Fibroblast of upper back skin (primary cell): ENCODE measurements around the gene NUAK2.

Source experiments
- DNase-seq: peaks from one replicate; pipeline ENCODE4 v3.0.0-alpha.2; 2013

Gene NUAK2

GRCh38 chr1:205270764-205271163, 50.8 kb downstream of the NUAK2 start:
- no peak for DNase-seq

GRCh38 chr1:205270271-205270670, 51.3 kb downstream of the NUAK2 start:
- no peak for DNase-seq

GRCh38 chr1:205269711-205270110, 51.8 kb downstream of the NUAK2 start:
- DNase-seq = no peak

GRCh38 chr1:205268846-205269680, 52.5 kb downstream of the NUAK2 start:
- no peak for DNase-seq

GRCh38 chr1:205267306-205267902, 54.1 kb downstream of the NUAK2 start:
- no peak for DNase-seq

GRCh38 chr1:205266611-205267305, 54.8 kb downstream of the NUAK2 start:
- DNase-seq = no peak

GRCh38 chr1:205263580-205264190, 57.9 kb downstream of the NUAK2 start:
- peak; percentile 71 for DNase-seq

GRCh38 chr1:205262731-205263171, 58.8 kb downstream of the NUAK2 start:
- peak; percentile 58 for DNase-seq

- peak; percentile 87 for DNase-seq
Observed at GRCh38 chr1:205261946-205262691, 59.4 kb downstream of the NUAK2 start.

GRCh38 chr1:205260948-205261732, 60.4 kb downstream of the NUAK2 start:
- peak; percentile 62 for DNase-seq

- DNase-seq = no peak
Observed at GRCh38 chr1:205259998-205260397, 61.5 kb downstream of the NUAK2 start.

GRCh38 chr1:205259324-205259832, 62.2 kb downstream of the NUAK2 start:
- no peak for DNase-seq

GRCh38 chr1:205258719-205259118, 62.8 kb downstream of the NUAK2 start:
- no peak for DNase-seq

- peak; percentile 25 for DNase-seq
Observed at GRCh38 chr1:205258261-205258691, 63.3 kb downstream of the NUAK2 start.

GRCh38 chr1:205257735-205258134, 63.8 kb downstream of the NUAK2 start:
- DNase-seq = no peak

GRCh38 chr1:205256951-205257625, 64.5 kb downstream of the NUAK2 start:
- DNase-seq = no peak

- DNase-seq = peak; percentile 80
Observed at GRCh38 chr1:205255941-205256780, 65.4 kb downstream of the NUAK2 start.
